DND-41 (cell line): ENCODE data around the gene MTG1.
A peak's percentile ranks its signal among the peaks of the same experiment; 100 is the strongest.

Experiments used
- CTCF ChIP-seq: IDR thresholded peaks from 2 replicates; pipeline ENCODE4 v1.5.1; 2012; ENCODE audit warnings: borderline replicate concordance, low read length, moderate library complexity, mild to moderate bottlenecking; ENCODE audit not compliant: poor library complexity, severe bottlenecking; ENCODE audit errors: extremely low read depth
- EZH2 ChIP-seq: IDR thresholded peaks from 3 replicates; pipeline ENCODE4 v1.6.1; 2012; ENCODE audit warnings: borderline replicate concordance, low read depth, mild to moderate bottlenecking, moderate library complexity, low read length, inconsistent platforms; ENCODE audit not compliant: severe bottlenecking

DNA sequence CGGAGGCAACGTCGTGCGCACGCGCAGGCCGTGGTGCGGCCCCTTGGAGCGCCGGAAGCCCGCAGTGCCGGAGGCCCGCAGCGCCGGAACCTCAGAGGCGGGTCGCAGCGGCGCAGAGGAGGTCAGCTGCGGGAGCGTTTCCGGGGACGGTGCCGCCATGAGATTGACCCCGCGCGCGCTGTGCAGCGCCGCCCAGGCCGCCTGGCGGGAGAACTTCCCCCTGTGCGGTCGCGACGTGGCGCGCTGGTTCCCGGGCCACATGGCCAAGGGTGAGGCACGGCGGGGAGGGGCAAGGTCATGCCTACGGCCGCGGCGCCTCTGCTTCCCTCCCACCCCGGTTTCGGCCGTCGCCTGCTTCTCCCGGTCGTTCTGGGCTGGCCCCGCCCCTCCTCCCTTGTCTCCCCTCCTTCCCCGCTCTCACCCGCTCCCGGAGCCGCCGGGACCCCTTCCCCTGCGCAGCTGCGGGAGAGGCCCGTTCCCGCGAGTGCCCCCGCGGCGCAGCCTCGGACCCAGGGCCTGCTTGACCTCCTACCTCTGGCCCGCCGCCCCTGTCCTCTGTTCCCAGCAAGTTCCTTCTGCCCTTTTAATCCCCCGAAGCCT lies at the start of gene MTG1:
- peak; percentile 3 for TF ChIP-seq CTCF
- no peak for TF ChIP-seq EZH2
